Spleen (tissue), 7 donors: ENCODE results near the gene EMC1.

Source experiments
- CTCF ChIP-seq, 11 experiments: fragments of 200-600 bp in 7 of 11; fragments of 450-650 bp in 4 of 11; sonication (generic) in 4 of 11; IDR thresholded peaks in 8 of 11; conservative IDR thresholded peaks in 3 of 11; 1 replicate in 7 of 11; 2 replicates in 4 of 11; pipeline versions ENCODE4 v1.4.0 to v1.8.0; 2016 to 2021; ENCODE audit warnings: antibody characterized with exemption in 11 of 11, inconsistent platforms in 4 of 11, mild to moderate bottlenecking in 1 of 11
- POLR2A ChIP-seq, 3 donors: fragments of 450-650 bp; IDR thresholded peaks; one replicate each; pipeline ENCODE4 v1.5.1; 2017; ENCODE audit warnings: antibody characterized with exemption in 3 of 3, mild to moderate bottlenecking in 1 of 3
- donor health status: DM: no; HTN: no; CAD: no; lungs with moderate emphysema.
- donor health status: DM: no; HTN: no; CAD: no.
- donor health status: DM: no; HTN: no; CAD: no.

- TF ChIP-seq POLR2A (IDR thresholded peaks at IDR 0.05) (no peak), CTCF (IDR thresholded peaks at IDR 0.05 in 8 of 11, conservative IDR thresholded peaks at IDR 0.05 in 3 of 11) (no peak)
Observed at GRCh38 chr1:19187852-19188251, 63.5 kb downstream of the EMC1 start.
